GM19468 (cell line): Measurements from ENCODE around the gene CAPN10.
"Not testable (repeated sequence)": the region's sequence is repeated elsewhere in the genome, so short reads cannot be mapped to it uniquely, and the experiment has no call there.

Source experiments
- ATAC-seq: cut with Tn5 transposase; IDR thresholded peaks from one replicate; pipeline ENCODE4 v1.9.1; 2021; ENCODE audit warnings: mild to moderate bottlenecking, moderate library complexity, moderate number of reproducible peaks; ENCODE audit not compliant: unreplicated experiment; ENCODE audit errors: extremely low read depth

Gene CAPN10, protein sequence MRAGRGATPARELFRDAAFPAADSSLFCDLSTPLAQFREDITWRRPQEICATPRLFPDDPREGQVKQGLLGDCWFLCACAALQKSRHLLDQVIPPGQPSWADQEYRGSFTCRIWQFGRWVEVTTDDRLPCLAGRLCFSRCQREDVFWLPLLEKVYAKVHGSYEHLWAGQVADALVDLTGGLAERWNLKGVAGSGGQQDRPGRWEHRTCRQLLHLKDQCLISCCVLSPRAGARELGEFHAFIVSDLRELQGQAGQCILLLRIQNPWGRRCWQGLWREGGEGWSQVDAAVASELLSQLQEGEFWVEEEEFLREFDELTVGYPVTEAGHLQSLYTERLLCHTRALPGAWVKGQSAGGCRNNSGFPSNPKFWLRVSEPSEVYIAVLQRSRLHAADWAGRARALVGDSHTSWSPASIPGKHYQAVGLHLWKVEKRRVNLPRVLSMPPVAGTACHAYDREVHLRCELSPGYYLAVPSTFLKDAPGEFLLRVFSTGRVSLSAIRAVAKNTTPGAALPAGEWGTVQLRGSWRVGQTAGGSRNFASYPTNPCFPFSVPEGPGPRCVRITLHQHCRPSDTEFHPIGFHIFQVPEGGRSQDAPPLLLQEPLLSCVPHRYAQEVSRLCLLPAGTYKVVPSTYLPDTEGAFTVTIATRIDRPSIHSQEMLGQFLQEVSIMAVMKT

GRCh38 chr2:240586198-240586918 lies at the start of gene CAPN10:
TSS of gene CAPN10 (plus strand) at chr2:240586734. CDS start at chr2:240586912, 178 bp downstream.
- ATAC-seq: peak; percentile 42

GRCh38 chr2:240538031-240538780 lies 48.3 kb upstream of the CAPN10 start:
- no peak for ATAC-seq

DNA sequence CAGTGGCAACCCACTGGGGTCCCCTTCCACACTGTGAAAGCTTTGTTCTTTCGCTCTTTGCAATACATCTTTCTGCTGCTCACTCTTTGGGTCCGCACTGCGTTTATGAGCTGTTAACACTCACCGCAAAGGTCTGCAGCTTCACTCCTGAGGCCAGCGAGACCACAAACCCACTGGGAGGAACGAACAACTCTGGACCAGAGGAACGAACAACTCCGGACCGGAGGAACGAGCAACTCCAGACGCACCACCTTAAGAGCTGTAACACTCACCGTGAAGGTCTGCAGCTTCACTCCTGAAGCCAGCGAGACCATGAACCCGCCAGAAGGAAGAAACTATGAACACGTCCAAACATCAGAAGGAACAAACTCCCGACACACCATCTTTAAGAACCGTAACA lies 47.4 kb upstream of the CAPN10 start:
- ATAC-seq: not testable (repeated sequence)

DNA sequence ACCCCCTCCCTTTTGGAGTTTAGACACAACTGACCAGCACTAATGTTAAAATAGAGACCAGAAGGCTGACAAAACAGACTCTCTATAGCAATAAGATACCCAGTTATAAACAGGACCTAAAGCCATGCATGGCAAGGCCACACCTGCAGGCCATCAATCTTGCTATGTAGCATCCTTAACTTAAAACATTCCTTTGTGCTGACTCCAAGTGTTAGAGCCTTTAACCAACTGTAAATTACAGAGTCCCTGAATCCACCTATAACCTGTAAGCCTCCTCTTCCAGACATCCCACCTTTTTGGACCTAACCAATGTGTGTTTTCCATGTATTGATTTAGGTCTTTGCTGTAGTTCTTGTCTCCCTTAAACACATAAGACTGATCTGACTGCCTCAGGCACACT lies 46.6 kb upstream of the CAPN10 start:
- no peak for ATAC-seq

DNA sequence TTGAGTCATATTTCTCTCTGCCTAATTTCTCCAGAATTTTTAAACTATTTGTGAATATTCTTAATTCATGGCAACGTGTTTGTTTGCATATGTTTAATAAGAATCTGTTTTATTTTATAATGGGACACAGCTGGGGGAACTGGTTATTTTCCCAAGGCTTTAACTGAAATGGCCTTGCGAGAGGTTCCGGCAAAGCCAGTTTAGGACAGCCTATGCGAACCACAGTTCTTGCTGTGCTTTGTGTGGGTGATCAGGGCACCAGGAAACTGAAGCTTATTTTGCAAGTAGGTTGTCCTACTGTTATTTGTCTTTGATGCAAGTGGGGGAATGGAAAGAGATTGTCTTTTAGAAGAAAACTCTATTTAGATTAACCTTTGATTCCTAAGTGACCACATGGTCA lies 35.2 kb upstream of the CAPN10 start:
- ATAC-seq: no peak

DNA sequence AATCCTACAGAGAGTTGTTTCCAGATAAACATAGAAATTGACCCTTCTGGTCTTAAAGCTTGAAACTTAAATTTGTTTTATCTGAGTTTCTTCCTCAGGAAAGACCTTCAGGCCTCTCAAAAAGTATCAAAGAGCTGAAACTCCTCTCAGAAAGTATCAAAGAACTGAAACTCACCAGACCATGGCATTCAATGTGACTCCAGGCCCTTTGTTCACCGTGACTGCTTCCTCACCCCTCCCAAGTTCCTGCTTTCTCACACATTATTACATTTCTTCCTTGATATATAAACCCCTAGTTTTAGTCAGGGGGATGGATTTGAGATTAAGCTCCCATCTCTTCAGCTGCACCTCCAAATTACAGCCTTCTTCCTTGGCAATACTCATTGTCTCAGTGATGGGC lies 34.7 kb upstream of the CAPN10 start:
- no peak for ATAC-seq

DNA sequence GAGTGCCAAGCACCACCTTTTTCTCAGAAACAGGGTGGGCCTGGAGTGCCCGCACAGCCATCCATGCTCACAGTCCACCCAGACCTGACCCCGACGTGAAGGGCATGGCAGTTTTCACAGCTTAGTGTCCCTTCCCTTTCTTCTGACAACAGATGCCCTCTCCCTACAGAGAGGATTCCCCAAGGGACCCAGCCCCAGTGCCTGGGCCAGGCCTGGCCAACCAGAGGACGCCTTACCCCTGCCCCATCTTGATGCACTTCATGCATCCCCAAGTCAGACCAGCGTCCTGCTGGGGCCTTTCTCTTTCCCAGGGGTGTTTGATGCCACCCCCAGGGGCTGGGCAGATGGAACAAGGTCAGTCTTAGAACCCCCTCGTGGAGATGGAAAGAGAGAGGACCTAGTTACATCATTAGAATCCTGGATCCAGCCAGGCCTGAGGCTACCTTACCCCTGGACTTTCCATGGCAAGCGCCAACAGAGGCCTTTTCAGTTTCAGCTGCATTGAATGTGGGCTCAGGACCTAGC lies 32.5 kb upstream of the CAPN10 start:
- no peak for ATAC-seq

DNA sequence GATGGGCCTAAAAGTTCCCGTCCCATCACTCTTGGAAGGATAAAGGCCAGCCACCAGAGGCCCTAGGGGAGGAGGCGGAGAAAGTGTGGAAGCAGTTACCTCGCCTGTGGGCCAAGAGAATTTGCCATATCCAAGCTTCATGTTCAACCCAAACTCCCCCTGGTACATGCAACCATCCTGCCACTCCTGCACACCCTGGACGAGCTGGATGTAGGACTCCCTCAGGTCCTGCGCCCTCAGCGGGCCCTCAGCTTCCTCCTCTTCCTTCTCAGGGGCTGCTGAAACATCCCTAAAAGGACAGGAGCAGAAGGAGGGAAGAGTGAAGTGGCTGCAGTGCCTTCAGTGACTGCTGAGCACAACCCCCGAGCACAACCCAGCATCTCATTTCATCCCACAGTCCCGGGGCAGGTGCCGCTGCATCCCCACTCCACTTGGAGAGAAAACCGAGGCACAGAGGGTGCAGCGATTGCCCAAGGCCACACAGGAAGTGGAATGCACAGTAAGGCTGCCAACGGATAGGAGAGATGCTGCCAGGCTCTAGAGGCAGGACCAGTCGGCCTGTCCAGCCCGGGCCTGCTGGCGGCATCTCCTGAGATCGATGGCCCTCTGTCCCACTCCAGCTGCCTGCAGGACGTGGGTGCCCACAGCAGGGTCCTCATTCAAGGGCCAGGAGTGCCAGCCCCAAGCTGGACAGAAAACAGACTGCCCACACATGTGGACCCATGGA lies 31.6 kb upstream of the CAPN10 start:
- ATAC-seq: no peak

DNA sequence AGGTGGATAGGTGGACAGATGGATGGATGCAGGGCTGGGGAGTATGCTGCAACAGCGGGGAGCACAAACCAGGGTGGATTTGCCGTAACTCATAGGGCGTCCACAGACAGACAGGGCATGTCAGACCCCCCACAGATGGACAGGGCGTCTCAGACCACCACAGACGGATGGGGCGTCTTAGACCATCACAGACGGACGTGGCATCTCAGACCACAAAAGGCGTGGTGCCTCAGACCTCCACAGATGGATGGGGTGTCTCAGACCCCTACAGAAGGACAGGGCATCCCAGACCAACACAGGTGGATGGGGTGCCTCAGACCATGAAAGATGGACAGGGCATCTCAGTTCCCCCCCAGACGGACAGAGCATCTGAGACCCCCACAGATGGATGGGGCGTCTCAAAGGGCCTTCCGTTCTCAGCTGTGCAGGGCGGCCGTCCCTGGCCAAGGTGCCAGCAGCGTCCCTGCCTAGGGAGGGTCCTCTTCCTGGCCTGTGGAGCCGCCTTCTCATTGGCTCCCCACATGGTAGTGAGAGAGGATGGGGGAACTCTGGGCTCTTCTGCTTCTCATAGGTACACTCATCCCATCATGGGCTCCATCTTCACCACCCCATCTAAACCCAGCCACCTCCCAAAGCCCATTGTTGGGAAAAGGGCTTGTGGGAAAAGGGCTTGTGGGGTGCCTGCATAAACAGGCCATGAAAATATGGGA lies 30.8 kb upstream of the CAPN10 start:
- no peak for ATAC-seq

DNA sequence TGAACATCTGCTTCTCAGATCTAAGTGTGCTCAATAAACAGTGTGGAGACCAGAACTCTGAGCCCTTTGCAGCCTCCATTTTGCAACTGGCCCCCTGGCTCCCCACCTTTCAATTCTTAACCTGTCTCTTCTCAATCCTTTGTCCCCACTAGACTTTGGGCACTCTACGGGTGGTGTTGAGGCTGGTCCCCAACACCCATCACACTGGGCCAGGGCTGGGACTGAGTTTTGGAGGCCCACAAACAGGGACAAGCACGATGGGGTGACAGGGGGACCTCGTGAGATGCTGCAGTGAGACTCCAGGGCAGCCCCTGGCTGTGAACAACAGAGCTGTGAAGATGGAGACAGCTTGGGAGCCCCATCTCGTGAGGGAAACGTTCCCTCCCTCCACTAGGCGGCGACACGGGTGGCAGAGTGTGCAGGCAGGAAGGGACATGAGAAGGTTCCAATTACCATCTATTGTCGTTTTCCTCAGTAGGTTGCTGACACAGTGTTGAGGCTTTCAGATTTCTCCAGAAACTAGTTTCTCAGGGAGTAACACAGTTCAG lies 29.9 kb upstream of the CAPN10 start:
- no peak for ATAC-seq

DNA sequence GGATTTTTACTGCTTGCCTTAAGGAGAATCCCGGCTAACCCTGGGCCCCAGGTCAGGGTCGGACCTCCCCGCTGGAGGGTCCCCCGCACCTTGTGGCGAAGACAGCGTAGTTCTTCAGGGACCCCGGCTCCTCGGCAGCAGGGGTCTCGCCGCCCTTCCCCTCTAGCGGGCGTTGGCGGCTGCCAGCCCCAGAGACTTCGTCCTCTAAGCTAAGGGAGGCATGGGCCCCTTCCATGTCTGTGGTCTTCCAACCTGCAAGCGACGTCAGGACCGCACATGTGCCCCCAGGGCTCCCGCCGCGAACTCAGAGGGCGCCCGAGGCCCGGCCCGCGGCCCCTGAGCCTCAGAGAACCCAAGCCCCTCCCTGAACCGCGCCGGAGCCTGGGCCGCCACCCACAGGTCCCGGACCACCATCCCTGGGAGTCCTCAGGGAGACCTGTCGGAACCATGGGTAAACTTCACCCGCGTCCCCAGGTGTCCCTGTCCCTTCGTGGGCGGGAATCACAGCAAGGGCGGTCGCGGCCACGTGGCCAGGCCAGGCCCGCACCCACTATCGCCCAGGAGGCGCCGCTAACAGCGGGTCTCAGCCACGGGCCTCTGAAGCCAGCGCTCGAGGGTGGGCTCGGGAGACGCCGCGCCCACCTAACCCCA lies 29.3 kb upstream of the CAPN10 start:
- no peak for ATAC-seq

DNA sequence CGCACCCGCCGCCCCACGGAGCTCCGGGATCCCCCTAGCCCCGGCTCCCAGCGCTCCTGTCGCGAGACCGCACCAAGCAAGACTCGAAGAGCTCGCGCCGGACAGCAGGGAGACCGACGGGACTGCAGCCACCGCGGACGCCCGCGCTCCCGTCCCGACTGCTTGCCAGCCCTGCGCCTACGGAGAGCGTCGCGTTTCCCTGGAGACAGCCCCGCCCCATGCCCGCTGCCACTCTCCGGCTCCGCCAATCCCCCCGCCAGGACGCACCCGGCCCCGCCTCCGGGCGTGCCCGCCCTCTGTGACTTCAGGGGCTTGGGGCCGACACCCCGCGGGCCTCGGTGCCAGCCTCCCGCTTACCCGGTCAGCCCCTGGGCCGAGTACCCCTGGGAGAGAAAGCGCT lies 28.7 kb upstream of the CAPN10 start, which contains the start of gene ANKMY1:
TSS of gene ANKMY1 (minus strand) at position 181 of the 400 bp plus-strand sequence. CDS start 653 bp downstream, outside the sequence.
- ATAC-seq: no peak

DNA sequence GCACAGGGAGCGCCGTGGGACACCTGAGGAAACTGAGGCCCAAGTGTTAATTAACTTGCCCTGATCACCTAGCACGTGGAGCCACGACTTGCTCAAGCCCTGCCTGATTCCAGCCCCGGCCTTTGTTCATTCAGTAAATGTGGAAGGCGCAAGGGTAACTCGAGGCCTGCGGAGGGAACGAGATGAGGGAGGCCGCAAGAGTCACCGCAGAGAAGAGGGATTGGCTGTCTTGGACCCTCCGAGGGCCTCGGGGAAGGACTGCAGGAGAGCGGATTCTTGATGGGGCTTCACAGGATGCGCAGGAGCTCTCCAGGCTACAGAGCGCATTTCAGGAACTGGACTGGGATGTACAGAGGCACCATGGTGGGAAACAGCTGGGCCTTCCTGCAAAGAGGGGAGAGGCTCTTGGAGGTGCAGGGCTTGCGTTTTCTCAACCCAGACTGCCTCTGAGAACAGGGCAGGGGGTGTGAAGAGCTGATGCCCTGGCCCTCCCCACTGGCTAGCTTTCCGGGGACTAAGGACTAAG lies 28.2 kb upstream of the CAPN10 start:
- ATAC-seq: no peak

GRCh38 chr2:240559286-240559685 lies 27.2 kb upstream of the CAPN10 start:
- ATAC-seq: no peak

DNA sequence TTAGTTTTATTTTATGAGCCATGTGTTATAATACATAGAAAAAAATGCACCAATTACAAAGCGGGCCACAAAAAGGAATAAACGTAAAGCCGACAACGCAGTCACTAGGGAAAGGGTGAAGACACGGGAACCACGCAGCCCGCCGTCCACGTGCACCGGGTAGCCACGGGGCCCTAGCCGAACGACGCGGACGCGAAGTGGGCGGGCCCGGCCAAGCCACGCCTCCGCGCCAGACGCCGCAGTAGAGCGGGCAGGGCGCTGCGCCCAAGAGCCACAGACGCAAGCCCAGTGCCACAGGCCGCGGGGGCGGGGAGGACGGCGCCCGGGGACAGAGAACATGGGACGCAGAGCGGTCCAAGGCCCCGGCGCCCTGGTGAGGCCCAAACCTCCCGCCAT lies 26.5 kb upstream of the CAPN10 start, which contains the start of gene DUSP28:
TSS of gene DUSP28 (plus strand) at position 274 of the 396 bp plus-strand sequence. CDS start 328 bp downstream, outside the sequence.
- ATAC-seq: peak; percentile 34

DNA sequence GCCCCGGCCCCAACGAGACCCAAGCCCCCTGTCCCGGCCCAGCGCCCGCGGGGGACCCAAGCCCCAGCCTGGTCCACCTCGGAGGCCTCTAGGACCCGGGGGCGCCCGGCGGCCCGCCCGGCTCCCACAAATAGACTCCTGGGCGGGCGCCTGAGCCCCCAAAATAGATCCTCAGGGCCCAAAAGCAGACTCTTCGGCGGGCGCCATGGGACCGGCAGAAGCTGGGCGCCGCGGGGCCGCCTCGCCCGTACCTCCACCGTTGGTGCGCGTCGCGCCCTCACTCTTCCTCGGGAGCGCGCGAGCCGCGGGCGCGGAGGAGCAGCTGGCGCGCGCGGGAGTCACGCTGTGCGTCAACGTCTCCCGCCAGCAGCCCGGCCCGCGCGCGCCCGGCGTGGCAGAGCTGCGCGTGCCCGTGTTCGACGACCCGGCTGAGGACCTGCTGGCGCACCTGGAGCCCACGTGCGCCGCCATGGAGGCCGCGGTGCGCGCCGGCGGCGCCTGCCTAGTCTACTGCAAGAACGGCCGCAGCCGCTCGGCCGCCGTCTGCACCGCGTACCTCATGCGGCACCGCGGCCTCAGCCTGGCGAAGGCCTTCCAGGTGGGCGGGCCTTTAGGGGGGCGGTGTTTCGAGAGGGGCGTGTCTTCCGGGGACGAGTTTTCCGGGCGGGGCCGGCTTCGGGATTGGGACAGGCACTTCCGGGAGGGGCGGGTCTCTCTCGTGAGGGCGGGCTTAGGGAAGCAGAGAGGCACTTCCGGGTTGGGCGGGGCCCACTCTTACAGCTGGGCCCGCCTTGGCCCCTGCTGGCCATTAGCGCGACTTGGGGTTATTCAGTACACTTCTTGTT lies 25.8 kb upstream of the CAPN10 start:
- ATAC-seq: peak; percentile 41
